HepG2 (cell line): ENCODE data around the gene SIN3A. TPM values are rescaled to one million over a fixed set of nuclear protein-coding genes. Genes with fewer than 3 reads are reported as not detected.

Experiments
- ATAC-seq: fragments of 200-7000 bp; cut with Tn5 transposase; 3 replicates; pipeline ENCODE4 v1.9.1; 2020; ENCODE audit warnings: mild to moderate bottlenecking, moderate library complexity
- BruUV-seq: library from RNA; stranded (reverse); fragments of 400-500 nt; replicated peaks from 2 replicates; lab custom pipeline; 2021; lab: Mats Ljungman, UMichigan
- CTCF ChIA-PET: fragments of 300-600 bp; formaldehyde crosslinking; extraction: SDS; loops from one replicate; lab custom pipeline; 2021; ENCODE audit warnings: low total read pairs, inconsistent platforms, low intra/inter-chr PET ratio; lab: Yijun Ruan, JAX
- POLR2A ChIA-PET: fragments of 350-600 bp; sonication (Branson Sonifier 250); formaldehyde crosslinking; loops from one replicate; lab custom pipeline; 2020; ENCODE audit warnings: antibody characterized with exemption, inconsistent platforms; lab: Yijun Ruan, JAX
- DNase-seq: peaks from one replicate; pipeline ENCODE4 v3.0.0-alpha.2; 2015; ENCODE audit warnings: low spot score
- FAIRE-seq: peaks from 3 replicates; lab custom pipeline; 2011; peaks lifted over from hg19 to GRCh38; lab: Jason Lieb, UNC
- H2AFZ ChIP-seq: one replicate; pipeline ENCODE4 v1.6.1; 2011; ENCODE audit warnings: low read length, inconsistent platforms
- H3K27ac ChIP-seq: fragments of 300-600 bp; 3 replicates; pipeline ENCODE4 v1.8.0; 2011; ENCODE audit warnings: mixed run types, mild to moderate bottlenecking, mixed read lengths, low read length, inconsistent platforms; ENCODE audit not compliant: insufficient read depth; ENCODE audit errors: extremely low read length
- H3K27me3 ChIP-seq, 2 experiments: fragments of 200-600 bp in 1 of 2; 2 replicates in 1 of 2; 3 replicates in 1 of 2; pipeline versions ENCODE4 v1.6.0 to v1.8.0; 2011; ENCODE audit warnings: low read length in 2 of 2, mild to moderate bottlenecking in 2 of 2, moderate library complexity in 2 of 2, inconsistent platforms in 1 of 2; ENCODE audit not compliant: insufficient read depth in 2 of 2, control insufficient read depth in 1 of 2
- H3K36me3 ChIP-seq, 2 experiments: fragments of 200-600 bp in 1 of 2; replicated peaks in 1 of 2; 2 replicates in 1 of 2; 3 replicates in 1 of 2; pipeline versions ENCODE4 v1.5.1 to v1.8.0; 2011; ENCODE audit warnings: low read length in 2 of 2, inconsistent platforms in 1 of 2; ENCODE audit not compliant: insufficient read depth in 2 of 2, control insufficient read depth in 1 of 2
- H3K4me1 ChIP-seq: 2 replicates; pipeline ENCODE4 v1.5.1; 2012; ENCODE audit warnings: low read length, inconsistent platforms; ENCODE audit not compliant: insufficient read depth
- H3K4me2 ChIP-seq: 2 replicates; pipeline ENCODE4 v1.6.0; 2011; ENCODE audit warnings: low read depth, low read length, inconsistent platforms
- H3K4me3 ChIP-seq, 3 experiments: fragments of 200-600 bp in 1 of 3; sonication (generic), shearing (Covaris generic) in 1 of 3; replicated peaks in 1 of 3; 2 replicates each; pipeline ENCODE4 v1.5.1; 2011 to 2016; ENCODE audit warnings: low read length in 3 of 3, inconsistent platforms in 2 of 3, low read depth in 2 of 3, mild to moderate bottlenecking in 2 of 3, control low read depth in 1 of 3, mixed read lengths in 1 of 3; ENCODE audit not compliant: insufficient read depth in 1 of 3
- H3K79me2 ChIP-seq: one replicate; pipeline ENCODE4 v1.6.1; 2011; ENCODE audit warnings: low read length, inconsistent platforms; ENCODE audit not compliant: insufficient read depth
- H3K9ac ChIP-seq: 2 replicates; pipeline ENCODE4 v1.6.0; 2011; ENCODE audit warnings: mild to moderate bottlenecking, low read depth, low read length, inconsistent platforms; ENCODE audit not compliant: insufficient read depth
- H3K9me3 ChIP-seq: 2 replicates; pipeline ENCODE4 v1.5.1; 2012; ENCODE audit warnings: mild to moderate bottlenecking, low read length
- H4K20me1 ChIP-seq: 2 replicates; pipeline ENCODE4 v1.6.0; 2011; ENCODE audit warnings: inconsistent platforms, mild to moderate bottlenecking, low read length, moderate library complexity; ENCODE audit not compliant: insufficient read depth
- ZBTB44 ChIP-seq: sonication (generic); formaldehyde crosslinking; IDR thresholded peaks from 2 replicates; pipeline ENCODE4 v1.4.0; 2020; ENCODE audit warnings: missing genetic modification reagents
- ZNF691 ChIP-seq: sonication (generic); formaldehyde crosslinking; IDR thresholded peaks from 2 replicates; pipeline ENCODE4 v1.4.0; 2020; ENCODE audit warnings: missing genetic modification reagents, low read depth, mild to moderate bottlenecking, borderline replicate concordance
- ZNF7 ChIP-seq: IDR thresholded peaks from 2 replicates; pipeline ENCODE4 v1.6.1; 2016; ENCODE audit warnings: missing biosample characterization, missing genetic modification reagents
- WGBS: methylation state at CpG from one replicate; pipeline ENCODE4 v1.1.6; 2017; ENCODE audit warnings: low lambda C conversion rate; 5-methylcytosine and 5-hydroxymethylcytosine counted together
- in situ Hi-C: cut with HindIII; loops from 2 replicates; pipeline ENCODE4 v1.10.0; 2017; ENCODE audit warnings: low pct_unique_long_range_greater_than_20kb; ENCODE audit not compliant: extremely low pct_ligation_motif_present
- intact Hi-C: fragments of 100-400 bp; cut with micrococcal nuclease; formaldehyde crosslinking; loops from one replicate; pipeline ENCODE4 v1.10.0; 2022; ENCODE audit not compliant: unreplicated experiment
- microRNA counts: library from miRNA; unstranded; fragments of <30 nt; microRNA quantifications from one replicate; lab custom pipeline; 2015
- microRNA-seq: library from miRNA; unstranded; fragments of <30 nt; microRNA quantifications from one replicate; pipeline ENCODE4, GENCODE V29; 2020
- polyA plus RNA-seq, 8 experiments: library from polyadenylated mRNA; depleted of rRNA in 3 of 8; stranded (reverse) in 7 of 8; unstranded in 1 of 8; fragments of >200 nt; fragmentation: Illumina TruSeq in 4 of 8; extraction: Trizol in 4 of 8; gene quantifications; 2 replicates each; pipeline versions ENCODE4 v1.2.1 to v1.2.3, GENCODE V29; 2011 to 2016; ENCODE audit warnings: low read depth in 4 of 8, missing spikeins in 1 of 8, mixed read lengths in 1 of 8; ENCODE audit not compliant: insufficient read depth in 1 of 8
- small RNA-seq, 3 experiments: library from RNA; depleted of rRNA; stranded (forward); fragments of <200 nt; gene quantifications; one replicate each; pipeline ENCODE3, GENCODE V24; 2012; ENCODE audit warnings: low read depth in 2 of 3, low replicate concordance in 1 of 3; ENCODE audit not compliant: insufficient read length in 3 of 3, insufficient read depth in 2 of 3
- total RNA-seq, 5 experiments: library from RNA; depleted of rRNA; stranded (reverse); fragments of >200 nt; fragmentation: Illumina TruSeq; extraction: Trizol; gene quantifications; 2 replicates each; pipeline ENCODE4 v1.2.3, GENCODE V29; 2016; ENCODE audit warnings: low read depth in 1 of 5
- TF ChIP-seq, protein P1 (sequence below): sonication (generic); formaldehyde crosslinking; IDR thresholded peaks from 2 replicates; pipeline ENCODE4 v1.5.1; 2020; ENCODE audit warnings: missing genetic modification reagents, mild to moderate bottlenecking, borderline replicate concordance

SIN3A gene
- total and polyA plus RNA-seq, 2 of the 13 experiments (the other 11 are each of a cell fraction or from before 2014, with no cell fraction given) = 16.1 to 28.1 TPM

- Histone ChIP-seq H3K9me3 (no peaks in the 10 kb centered on the region), H3K79me2 (no peaks in the 10 kb centered on the region), H3K27me3 (peaks cover 0 to 2% of the 10 kb centered on the region in 2 experiments; a peak in 1 of 5 replicates), H2AFZ (no peak overlapping the region), H3K9ac (no peak overlapping the region), H4K20me1 (no peaks in the 10 kb centered on the region), H3K27ac (no peak overlapping the region), H3K4me1 (peaks cover 23% of the 10 kb centered on the region), H3K4me2 (no peak overlapping the region), H3K4me3 (no peak overlapping the region), H3K36me3 (no peaks in the 10 kb centered on the region)
- DNase-seq (no peak), FAIRE-seq (no peak), ATAC-seq (no peak)
- POLR2A ChIA-PET = no interaction called here
- BruUV-seq = no TSS peak
- CTCF ChIA-PET = no interaction called here
- 30% methylated on average over 6 of the region's 6 CpGs for WGBS
- TF ChIP-seq ZBTB44 (no peak), ZNF7 (no peak), ZNF691 (CRISPR knock-in tag) (no peak)
- TF ChIP-seq, protein P1, sequence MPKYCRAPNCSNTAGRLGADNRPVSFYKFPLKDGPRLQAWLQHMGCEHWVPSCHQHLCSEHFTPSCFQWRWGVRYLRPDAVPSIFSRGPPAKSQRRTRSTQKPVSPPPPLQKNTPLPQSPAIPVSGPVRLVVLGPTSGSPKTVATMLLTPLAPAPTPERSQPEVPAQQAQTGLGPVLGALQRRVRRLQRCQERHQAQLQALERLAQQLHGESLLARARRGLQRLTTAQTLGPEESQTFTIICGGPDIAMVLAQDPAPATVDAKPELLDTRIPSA (CRISPR knock-in tag) = no peak
- in situ Hi-C loops = no loop called here
- intact Hi-C loops = no loop called here
Observed at GRCh38 chr15:75321711-75322110, 129.8 kb downstream of the SIN3A start.

MicroRNA genes within 50 kb of the gene (microRNA counts, 767-probe panel; counts per million panel counts)
- microRNA hsa-miR-631 (lab: Ali Mortazavi, UCI) = not detected

Small RNA genes lying within 50 kb of the gene (microRNA-seq; reads per million reads assigned to microRNA genes)
- not detected for gene MIR631

Small RNA genes lying within 50 kb of the gene (small RNA-seq; reads per million reads assigned to genes)
- 0 reads per million in 3 experiments for gene AC105036.2

Other genes with a start within 250 kb of the SIN3A start
- gene C15orf39, start 249.8 kb downstream of the SIN3A start, total RNA-seq (2016; rRNA removed; fragmentation: Illumina TruSeq; extraction: Trizol) = 13.5 and 17.5 TPM in 2 replicates
- gene C15orf39, start 249.8 kb downstream of the SIN3A start, polyA plus RNA-seq (2011; rRNA removed) = 6.2 and 8.1 TPM in 2 replicates
- gene GOLGA6C, start 193.4 kb downstream of the SIN3A start, total RNA-seq (2016; rRNA removed; fragmentation: Illumina TruSeq; extraction: Trizol) = not detected in 2 replicates
- not detected in 2 replicates for gene GOLGA6C, start 193.4 kb downstream of the SIN3A start, polyA plus RNA-seq (2011; rRNA removed)
- gene GOLGA6D, start 168.9 kb downstream of the SIN3A start, total RNA-seq (2016; rRNA removed; fragmentation: Illumina TruSeq; extraction: Trizol) = not detected in 2 replicates
- gene GOLGA6D, start 168.9 kb downstream of the SIN3A start, polyA plus RNA-seq (2011; rRNA removed) = 0.04 TPM in 1 of 2 replicates, not detected in the other
- 89.9 and 106 TPM in 2 replicates for gene COMMD4, start 115.6 kb downstream of the SIN3A start, total RNA-seq (2016; rRNA removed; fragmentation: Illumina TruSeq; extraction: Trizol)
- gene COMMD4, start 115.6 kb downstream of the SIN3A start, polyA plus RNA-seq (2011; rRNA removed) = 45.8 and 48.8 TPM in 2 replicates
- 3.7 and 10.4 TPM in 2 replicates for gene NEIL1, start 104.7 kb downstream of the SIN3A start, total RNA-seq (2016; rRNA removed; fragmentation: Illumina TruSeq; extraction: Trizol)
- 15.5 and 20.8 TPM in 2 replicates for gene NEIL1, start 104.7 kb downstream of the SIN3A start, polyA plus RNA-seq (2011; rRNA removed)
- 19.5 and 71.0 TPM in 2 replicates for gene MAN2C1, start 83.1 kb downstream of the SIN3A start, total RNA-seq (2016; rRNA removed; fragmentation: Illumina TruSeq; extraction: Trizol)
- gene MAN2C1, start 83.1 kb downstream of the SIN3A start, polyA plus RNA-seq (2011; rRNA removed) = 62.6 and 75.6 TPM in 2 replicates
- gene PTPN9, start 127.6 kb upstream of the SIN3A start, total RNA-seq (2016; rRNA removed; fragmentation: Illumina TruSeq; extraction: Trizol) = 16.5 and 16.6 TPM in 2 replicates
- 19.9 and 21.3 TPM in 2 replicates for gene PTPN9, start 127.6 kb upstream of the SIN3A start, polyA plus RNA-seq (2011; rRNA removed)
- 16.4 and 18.3 TPM in 2 replicates for gene SNUPN, start 174.0 kb upstream of the SIN3A start, total RNA-seq (2016; rRNA removed; fragmentation: Illumina TruSeq; extraction: Trizol)
- gene SNUPN, start 174.0 kb upstream of the SIN3A start, polyA plus RNA-seq (2011; rRNA removed) = 7.6 and 9.0 TPM in 2 replicates
- 143 and 165 TPM in 2 replicates for gene IMP3, start 188.5 kb upstream of the SIN3A start, total RNA-seq (2016; rRNA removed; fragmentation: Illumina TruSeq; extraction: Trizol)
- gene IMP3, start 188.5 kb upstream of the SIN3A start, polyA plus RNA-seq (2011; rRNA removed) = 38.3 and 40.4 TPM in 2 replicates
- 10.8 and 11.0 TPM in 2 replicates for gene SNX33, start 196.2 kb upstream of the SIN3A start, total RNA-seq (2016; rRNA removed; fragmentation: Illumina TruSeq; extraction: Trizol)
- 11.6 and 18.9 TPM in 2 replicates for gene SNX33, start 196.2 kb upstream of the SIN3A start, polyA plus RNA-seq (2011; rRNA removed)